NCI-H2171 treated with DMSO at 0.1 percent for 48 hours (cell line): Measurements from ENCODE around the gene MMP20.

Experiments used
- DNase-seq: peaks from one replicate; lab custom pipeline; 2025; lab: John Stamatoyannopoulos, UW

Gene MMP20

GRCh38 chr11:102623128-102623527 is 2.0 kb downstream of the MMP20 start:
- DNase-seq, result no peak

- DNase-seq, result no peak
These were observed 2.9 kb downstream of the MMP20 start for GRCh38 chr11:102622258-102622657.

GRCh38 chr11:102620818-102621561 is 4.1 kb downstream of the MMP20 start:
- DNase-seq, result no peak

- DNase-seq, result no peak
These were observed 5.0 kb downstream of the MMP20 start for GRCh38 chr11:102620179-102620578.

- DNase-seq, result no peak
These were observed 7.6 kb downstream of the MMP20 start for GRCh38 chr11:102617466-102618008.

GRCh38 chr11:102615894-102616432 is 9.2 kb downstream of the MMP20 start:
- DNase-seq, result no peak

GRCh38 chr11:102615077-102615893 is 9.8 kb downstream of the MMP20 start:
- DNase-seq, result no peak

- no peak for DNase-seq
These were observed 10.6 kb downstream of the MMP20 start for GRCh38 chr11:102614485-102614884.

GRCh38 chr11:102614031-102614430 is 11.1 kb downstream of the MMP20 start:
- no peak for DNase-seq

GRCh38 chr11:102613450-102613849 is 11.7 kb downstream of the MMP20 start:
- DNase-seq, result no peak

- no peak for DNase-seq
These were observed 13.8 kb downstream of the MMP20 start for GRCh38 chr11:102611291-102611690.

- DNase-seq, result no peak
These were observed 14.9 kb downstream of the MMP20 start for GRCh38 chr11:102610200-102610599.

- no peak for DNase-seq
These were observed 16.4 kb downstream of the MMP20 start for GRCh38 chr11:102608699-102609098.

GRCh38 chr11:102604875-102605274 is 20.3 kb downstream of the MMP20 start:
- no peak for DNase-seq

GRCh38 chr11:102604011-102604410 is 21.1 kb downstream of the MMP20 start:
- no peak for DNase-seq

- no peak for DNase-seq
These were observed 21.6 kb downstream of the MMP20 start for GRCh38 chr11:102603576-102603975.

- DNase-seq, result no peak
These were observed 22.0 kb downstream of the MMP20 start for GRCh38 chr11:102603091-102603490.

- DNase-seq, result no peak
These were observed 24.5 kb downstream of the MMP20 start for GRCh38 chr11:102600666-102601065.

GRCh38 chr11:102599642-102600261 is 25.4 kb downstream of the MMP20 start:
- DNase-seq, result no peak

- DNase-seq, result no peak
These were observed 26.9 kb downstream of the MMP20 start for GRCh38 chr11:102598272-102598671.

- DNase-seq, result no peak
These were observed 28.6 kb downstream of the MMP20 start for GRCh38 chr11:102596578-102596977.
